T-helper 17 cell (primary cell): ENCODE data around the gene DBH. TPM values are rescaled to one million over a fixed set of nuclear protein-coding genes. Genes with fewer than 3 reads are reported as not detected.

Experiments used
- ATAC-seq: fragments of 150-1000 bp; cut with Tn5 transposase; 2 replicates; pipeline ENCODE4 v1.10.0; 2021; ENCODE audit warnings: mild to moderate bottlenecking, moderate library complexity
- DNase-seq, 3 donors: peaks; one replicate each; pipeline versions ENCODE4 v3.0.0 to v3.0.0-alpha.2; 2020 to 2021
- H3K9me3 ChIP-seq: one replicate; pipeline ENCODE4 v1.7.0; 2013; ENCODE audit warnings: low read length, mild to moderate bottlenecking; ENCODE audit not compliant: control insufficient read depth, poor library complexity, severe bottlenecking
- H3K27ac Mint-ChIP-seq: one replicate; pipeline ENCODE4 v1.8.0; 2022; ENCODE audit warnings: mild to moderate bottlenecking, moderate library complexity, mixed read lengths
- H3K27me3 Mint-ChIP-seq: one replicate; pipeline ENCODE4 v1.8.0; 2022; ENCODE audit warnings: mixed read lengths
- H3K36me3 Mint-ChIP-seq: one replicate; pipeline ENCODE4 v1.8.0; 2022; ENCODE audit warnings: low read depth, mixed read lengths
- H3K4me1 Mint-ChIP-seq: one replicate; pipeline ENCODE4 v1.8.0; 2022; ENCODE audit warnings: mild to moderate bottlenecking, mixed read lengths
- H3K4me3 Mint-ChIP-seq: one replicate; pipeline ENCODE4 v1.8.0; 2022; ENCODE audit warnings: mild to moderate bottlenecking, moderate library complexity, mixed read lengths
- total RNA-seq, 4 donors: library from RNA in 2 of 4; stranded (reverse) in 2 of 4; gene quantifications; one replicate each; pipeline ENCODE4 v1.2.3 and lab custom pipeline; 2022 to 2026

Gene DBH
- total RNA-seq, 2 donors from 2014 or later: 0.18 TPM; not detected in 1

GRCh38 chr9:133636902-133637301 lies 739 bp downstream of the DBH start:
- DNase-seq (no peak), ATAC-seq (no peak)
- Mint-ChIP-seq H3K27ac (no peak overlapping the region), H3K27me3 (peaks cover 17% of the 10 kb centered on the region), H3K4me1 (peaks cover 7% of the 10 kb centered on the region), H3K36me3 (peaks cover 2% of the 10 kb centered on the region), H3K4me3 (no peak overlapping the region)
- no peaks in the 10 kb centered on the region for H3K9me3 ChIP-seq

- no peaks in the 10 kb centered on the region for H3K9me3 ChIP-seq
Measured at GRCh38 chr9:133637451-133638055, 1.4 kb downstream of the DBH start.

GRCh38 chr9:133638076-133638475 lies 1.9 kb downstream of the DBH start:
- no peak overlapping the region for H3K4me3 Mint-ChIP-seq
- no peak for DNase-seq
- no peaks in the 10 kb centered on the region for H3K9me3 ChIP-seq
- H3K27ac Mint-ChIP-seq: no peak overlapping the region
- H3K36me3 Mint-ChIP-seq: peaks cover 2% of the 10 kb centered on the region
- H3K4me1 Mint-ChIP-seq: peaks cover 7% of the 10 kb centered on the region
- no peak for ATAC-seq
- H3K27me3 Mint-ChIP-seq: peaks cover 14% of the 10 kb centered on the region

More at GRCh38 chr9:133637451-133638055, 1.4 kb downstream of the DBH start:
- H3K4me3 Mint-ChIP-seq: no peak overlapping the region
- ATAC-seq: no peak
- H3K36me3 Mint-ChIP-seq: peaks cover 2% of the 10 kb centered on the region
- no peak for DNase-seq
- H3K27ac Mint-ChIP-seq: no peak overlapping the region
- H3K4me1 Mint-ChIP-seq: peaks cover 7% of the 10 kb centered on the region
- H3K27me3 Mint-ChIP-seq: peaks cover 17% of the 10 kb centered on the region

- no peak overlapping the region for H3K27ac Mint-ChIP-seq
- H3K9me3 ChIP-seq: no peaks in the 10 kb centered on the region
- H3K36me3 Mint-ChIP-seq: peaks cover 2% of the 10 kb centered on the region
Measured at GRCh38 chr9:133638711-133639110, 2.5 kb downstream of the DBH start.

GRCh38 chr9:133639613-133640012 lies 3.5 kb downstream of the DBH start:
- Mint-ChIP-seq H3K4me3 (no peak overlapping the region), H3K36me3 (peaks cover 2% of the 10 kb centered on the region), H3K27me3 (peaks cover 14% of the 10 kb centered on the region), H3K4me1 (peaks cover 7% of the 10 kb centered on the region), H3K27ac (no peak overlapping the region)
- ATAC-seq (no peak), DNase-seq (no peak)
- no peaks in the 10 kb centered on the region for H3K9me3 ChIP-seq

More at GRCh38 chr9:133638711-133639110, 2.5 kb downstream of the DBH start:
- DNase-seq (no peak), ATAC-seq (no peak)
- Mint-ChIP-seq H3K4me3 (peak overlapping the region; percentile 31), H3K4me1 (peaks cover 7% of the 10 kb centered on the region), H3K27me3 (peaks cover 14% of the 10 kb centered on the region)

GRCh38 chr9:133640160-133640559 lies 4.0 kb downstream of the DBH start:
- H3K4me3 Mint-ChIP-seq: no peak overlapping the region
- ATAC-seq (no peak), DNase-seq (no peak)
- peaks cover 14% of the 10 kb centered on the region for H3K27me3 Mint-ChIP-seq
- H3K4me1 Mint-ChIP-seq: peaks cover 8% of the 10 kb centered on the region
- no peak overlapping the region for H3K27ac Mint-ChIP-seq
- H3K36me3 Mint-ChIP-seq: peaks cover 2% of the 10 kb centered on the region
- H3K9me3 ChIP-seq: no peaks in the 10 kb centered on the region

GRCh38 chr9:133640580-133641395 lies 4.6 kb downstream of the DBH start:
- ATAC-seq: no peak
- Mint-ChIP-seq H3K27ac (peak overlapping the region; percentile 37), H3K36me3 (peaks cover 2% of the 10 kb centered on the region), H3K4me1 (peaks cover 8% of the 10 kb centered on the region), H3K4me3 (no peak overlapping the region), H3K27me3 (peaks cover 14% of the 10 kb centered on the region)
- DNase-seq: no peak
- no peaks in the 10 kb centered on the region for H3K9me3 ChIP-seq

- Mint-ChIP-seq H3K4me1 (peaks cover 8% of the 10 kb centered on the region), H3K27ac (peak overlapping the region; percentile 37), H3K36me3 (peaks cover 2% of the 10 kb centered on the region), H3K4me3 (no peak overlapping the region), H3K27me3 (peaks cover 14% of the 10 kb centered on the region)
- H3K9me3 ChIP-seq: no peaks in the 10 kb centered on the region
- no peak for DNase-seq
- no peak for ATAC-seq
Measured at GRCh38 chr9:133641396-133641655, 5.2 kb downstream of the DBH start.

GRCh38 chr9:133641861-133642595 lies 5.9 kb downstream of the DBH start:
- Mint-ChIP-seq H3K4me1 (peaks cover 8% of the 10 kb centered on the region), H3K27ac (no peak overlapping the region), H3K36me3 (peaks cover 2% of the 10 kb centered on the region), H3K27me3 (peaks cover 8% of the 10 kb centered on the region), H3K4me3 (no peak overlapping the region)
- ATAC-seq: no peak
- H3K9me3 ChIP-seq: no peaks in the 10 kb centered on the region
- DNase-seq: no peak

- H3K9me3 ChIP-seq: no peaks in the 10 kb centered on the region
- peaks cover 8% of the 10 kb centered on the region for H3K4me1 Mint-ChIP-seq
- H3K36me3 Mint-ChIP-seq: peaks cover 2% of the 10 kb centered on the region
- H3K27ac Mint-ChIP-seq: no peak overlapping the region
- H3K27me3 Mint-ChIP-seq: peaks cover 14% of the 10 kb centered on the region
- DNase-seq (no peak), ATAC-seq (no peak)
- H3K4me3 Mint-ChIP-seq: no peak overlapping the region
Measured at GRCh38 chr9:133642708-133643361, 6.7 kb downstream of the DBH start.

GRCh38 chr9:133643362-133643755 lies 7.2 kb downstream of the DBH start:
- ATAC-seq: no peak
- peaks cover 17% of the 10 kb centered on the region for H3K27me3 Mint-ChIP-seq
- peaks cover 2% of the 10 kb centered on the region for H3K36me3 Mint-ChIP-seq
- no peak overlapping the region for H3K4me3 Mint-ChIP-seq
- H3K4me1 Mint-ChIP-seq: peaks cover 8% of the 10 kb centered on the region
- no peak for DNase-seq
- H3K9me3 ChIP-seq: no peaks in the 10 kb centered on the region
- H3K27ac Mint-ChIP-seq: no peak overlapping the region

- H3K27me3 Mint-ChIP-seq: peaks cover 21% of the 10 kb centered on the region
- H3K27ac Mint-ChIP-seq: no peak overlapping the region
- H3K9me3 ChIP-seq: no peaks in the 10 kb centered on the region
- H3K36me3 Mint-ChIP-seq: peaks cover 2% of the 10 kb centered on the region
- no peak for ATAC-seq
- peaks cover 6% of the 10 kb centered on the region for H3K4me1 Mint-ChIP-seq
- H3K4me3 Mint-ChIP-seq: no peak overlapping the region
- no peak for DNase-seq
Measured at GRCh38 chr9:133643978-133644760, 8.0 kb downstream of the DBH start.
